Esophagus muscularis mucosa (tissue), 4 donors: ENCODE data around the gene SLC25A11. TPM values are rescaled to one million over a fixed set of nuclear protein-coding genes. Genes with fewer than 3 reads are reported as not detected.

Experiments
- DNase-seq: peaks from one replicate; pipeline ENCODE4 v3.0.0-alpha.2; 2017; ENCODE audit errors: extremely low spot score
- H3K27ac ChIP-seq, 4 donors: fragments of 200-600 bp; sonication (generic); replicated peaks in 1 of 4; 1 replicate in 3 of 4; 2 replicates in 1 of 4; pipeline ENCODE4 v1.5.1; 2016 to 2019; ENCODE audit warnings: mild to moderate bottlenecking in 1 of 4
- H3K27me3 ChIP-seq, 4 donors: fragments of 200-600 bp; sonication (generic); one replicate each; pipeline versions ENCODE4 v1.5.1 to v1.6.0; 2016 to 2019
- H3K36me3 ChIP-seq, 4 donors: fragments of 200-600 bp; sonication (generic); one replicate each; pipeline ENCODE4 v1.5.1; 2016 to 2019
- H3K4me1 ChIP-seq, 4 donors: fragments of 200-600 bp; sonication (generic); one replicate each; pipeline ENCODE4 v1.5.1; 2016 to 2019
- H3K4me3 ChIP-seq, 4 donors: fragments of 200-600 bp; sonication (generic); 1 replicate in 2 of 4; 2 replicates in 2 of 4; pipeline ENCODE4 v1.5.1; 2016 to 2019; ENCODE audit warnings: mild to moderate bottlenecking in 4 of 4, moderate library complexity in 1 of 4
- H3K9me3 ChIP-seq, 4 donors: fragments of 200-600 bp; sonication (generic); 1 replicate in 3 of 4; 2 replicates in 1 of 4; pipeline ENCODE4 v1.5.1; 2016 to 2019
- CTCF ChIP-seq, 3 experiments: fragments of 200-600 bp in 2 of 3; fragments of 450-650 bp in 1 of 3; sonication (generic) in 2 of 3; IDR thresholded peaks; one replicate each; pipeline ENCODE4 v1.5.1; 2017 to 2019; ENCODE audit warnings: antibody characterized with exemption in 3 of 3, mild to moderate bottlenecking in 2 of 3, moderate library complexity in 1 of 3
- EP300 ChIP-seq: sonication (generic); formaldehyde crosslinking; IDR thresholded peaks from one replicate; pipeline ENCODE4 v1.6.1; 2017; ENCODE audit warnings: antibody characterized with exemption
- POLR2A ChIP-seq: fragments of 450-650 bp; IDR thresholded peaks from one replicate; pipeline ENCODE4 v1.6.1; 2017; ENCODE audit warnings: antibody characterized with exemption, moderate library complexity, mild to moderate bottlenecking, low read depth
- POLR2AphosphoS5 ChIP-seq, 2 donors: sonication (generic); formaldehyde crosslinking; IDR thresholded peaks; one replicate each; pipeline ENCODE4 v1.6.1; 2017; ENCODE audit warnings: antibody characterized with exemption in 2 of 2
- WGBS: methylation state at CpG from one replicate; pipeline ENCODE4 v1.1.5; 2018; 5-methylcytosine and 5-hydroxymethylcytosine counted together
- intact Hi-C: fragments of 100-400 bp; cut with DNase I; formaldehyde crosslinking; loops from one replicate; pipeline ENCODE4 v1.15.1; 2023
- total RNA-seq, 4 donors: library from RNA; depleted of rRNA; stranded (reverse); fragments of >200 nt; gene quantifications; one replicate each; pipeline versions ENCODE4 v1.1.0 to v1.2.1, GENCODE V29; 2016

SLC25A11 gene
- total RNA-seq, 4 donors from 2014 or later: 38.8 to 73.4 (median 55.5) TPM

- peaks cover 24 to 52% (median 45%) of the 10 kb centered on the region in 4 donors for H3K36me3 ChIP-seq
- intact Hi-C loops: loop anchor here (5.0 kb wide), 1 partner anchor 48 kb away; the partner anchor contains the start of gene CAMTA2
- TF ChIP-seq POLR2AphosphoS5 (IDR thresholded peaks at IDR 0.05): no peak
- TF ChIP-seq EP300: no peak
- TF ChIP-seq CTCF (IDR thresholded peaks at IDR 0.05): no peak
- TF ChIP-seq POLR2A: no peak
Measured at GRCh38 chr17:4938688-4939545, 929 bp downstream of the SLC25A11 start.

GRCh38 chr17:4938069-4938491 lies 1.8 kb downstream of the SLC25A11 start:
- peaks cover 41 to 64% (median 56%) of the 10 kb centered on the region in 4 donors for H3K4me1 ChIP-seq
- no peak overlapping the region for H3K4me3 ChIP-seq
- DNase-seq: no peak
- peak overlapping the region; percentile 17 to 97 (median 94) for H3K27ac ChIP-seq
- no peaks in the 10 kb centered on the region for H3K27me3 ChIP-seq
- H3K36me3 ChIP-seq: peaks cover 17 to 44% (median 37%) of the 10 kb centered on the region in 4 donors
- H3K9me3 ChIP-seq: no peaks in the 10 kb centered on the region
- no peak for TF ChIP-seq CTCF (IDR thresholded peaks at IDR 0.05)
- TF ChIP-seq POLR2AphosphoS5 (IDR thresholded peaks at IDR 0.05): no peak
- TF ChIP-seq EP300: no peak
- TF ChIP-seq POLR2A: no peak
- intact Hi-C loops: loop anchor here (5.0 kb wide), 1 partner anchor 49 kb away; the partner anchor contains the start of gene CAMTA2
- 82% methylated on average over 10 of the region's 11 CpGs for WGBS

More at GRCh38 chr17:4938688-4939545, 929 bp downstream of the SLC25A11 start:
- Histone ChIP-seq H3K9me3 (no peaks in the 10 kb centered on the region), H3K27me3 (no peaks in the 10 kb centered on the region), H3K4me3 (peak overlapping the region; percentile 77 to 87 (median 78)), H3K27ac (peak overlapping the region; percentile 91 to 97 (median 94)), H3K4me1 (peaks cover 37 to 68% (median 60%) of the 10 kb centered on the region in 4 donors)
- no peak for DNase-seq
- WGBS: 58% methylated on average over 15 of the region's 19 CpGs

GRCh38 chr17:4937553-4937952 lies 2.3 kb downstream of the SLC25A11 start:
- peaks cover 12 to 39% (median 31%) of the 10 kb centered on the region in 4 donors for H3K36me3 ChIP-seq
- TF ChIP-seq POLR2AphosphoS5 (IDR thresholded peaks at IDR 0.05) (no peak), CTCF (IDR thresholded peaks at IDR 0.05) (no peak)
- no peaks in the 10 kb centered on the region for H3K27me3 ChIP-seq
- no peak for DNase-seq
- WGBS: 94% methylated on average over 16 of the region's 16 CpGs
- peak overlapping the region in 2 of 4 donors; percentile 91 to 97 for H3K27ac ChIP-seq
- intact Hi-C loops: loop anchor here (5.0 kb wide), 1 partner anchor 50 kb away; the partner anchor contains the start of gene CAMTA2
- no peaks in the 10 kb centered on the region for H3K9me3 ChIP-seq
- H3K4me3 ChIP-seq: no peak overlapping the region
- peaks cover 42 to 59% (median 52%) of the 10 kb centered on the region in 4 donors for H3K4me1 ChIP-seq

GRCh38 chr17:4936436-4936835 lies 3.4 kb downstream of the SLC25A11 start:
- TF ChIP-seq EP300 (no peak), POLR2A (no peak), CTCF (IDR thresholded peaks at IDR 0.05) (no peak), POLR2AphosphoS5 (IDR thresholded peaks at IDR 0.05) (no peak)
- peaks cover 12 to 30% (median 24%) of the 10 kb centered on the region in 4 donors for H3K36me3 ChIP-seq
- no peaks in the 10 kb centered on the region for H3K27me3 ChIP-seq
- H3K4me3 ChIP-seq: no peak overlapping the region
- no peak overlapping the region for H3K27ac ChIP-seq
- no peak for DNase-seq
- intact Hi-C loops: loop anchor here (5.0 kb wide), 1 partner anchor 51 kb away; the partner anchor contains the start of gene CAMTA2
- no peaks in the 10 kb centered on the region for H3K9me3 ChIP-seq
- H3K4me1 ChIP-seq: peaks cover 36 to 48% (median 42%) of the 10 kb centered on the region in 4 donors
- 78% methylated on average over 3 of the region's 3 CpGs for WGBS
